OCI-LY7 (cell line): Measurements from ENCODE around the gene PLD4. TPM values are rescaled to one million over a fixed set of nuclear protein-coding genes. Genes with fewer than 3 reads are reported as not detected.

ENCODE experiments used
- BruUV-seq: library from RNA; stranded (reverse); fragments of 400-500 nt; replicated peaks from 2 replicates; lab custom pipeline; 2021; lab: Mats Ljungman, UMichigan
- CTCF ChIA-PET: fragments of 300-600 bp; sonication (Branson Sonifier 250); formaldehyde crosslinking; loops from one replicate; lab custom pipeline; 2022; ENCODE audit warnings: antibody characterized with exemption; ENCODE audit not compliant: unreplicated experiment; lab: Charles Lee
- POLR2A ChIA-PET: fragments of 300-600 bp; sonication (Branson Sonifier 250); formaldehyde crosslinking; loops from one replicate; lab custom pipeline; 2022; ENCODE audit warnings: antibody characterized with exemption; lab: Charles Lee
- DNase-seq: peaks from one replicate; pipeline ENCODE4 v3.0.0-alpha.2; 2015; ENCODE audit warnings: low spot score
- H2AFZ ChIP-seq: fragments of 200-600 bp; sonication (generic), shearing (Covaris generic); 2 replicates; pipeline ENCODE4 v1.6.1; 2014; ENCODE audit warnings: mild to moderate bottlenecking, antibody characterized with exemption, low read length, moderate library complexity
- H3K27ac ChIP-seq: fragments of 200-600 bp; sonication (generic); 2 replicates; pipeline ENCODE4 v1.5.1; 2014; ENCODE audit warnings: mixed run types, low read depth, mild to moderate bottlenecking, moderate library complexity, low read length, inconsistent platforms; ENCODE audit not compliant: poor library complexity, severe bottlenecking
- H3K36me3 ChIP-seq: fragments of 200-600 bp; sonication (generic); 2 replicates; pipeline ENCODE4 v1.6.1; 2014; ENCODE audit warnings: mild to moderate bottlenecking, antibody characterized with exemption, low read length, moderate library complexity, mixed read lengths; ENCODE audit not compliant: insufficient read depth
- H3K4me1 ChIP-seq: fragments of 200-600 bp; sonication (generic); 2 replicates; pipeline ENCODE4 v1.5.1; 2014; ENCODE audit warnings: mild to moderate bottlenecking, low read length; ENCODE audit not compliant: insufficient read depth, poor library complexity, severe bottlenecking
- H3K4me2 ChIP-seq: fragments of 200-600 bp; sonication (generic); 2 replicates; pipeline ENCODE4 v1.6.1; 2014; ENCODE audit warnings: mild to moderate bottlenecking, low read length
- H3K4me3 ChIP-seq: fragments of 200-600 bp; sonication (generic); 2 replicates; pipeline ENCODE4 v1.5.1; 2014; ENCODE audit warnings: mild to moderate bottlenecking, low read depth, low read length; ENCODE audit not compliant: poor library complexity, severe bottlenecking
- H3K79me2 ChIP-seq: fragments of 200-600 bp; sonication (generic); 2 replicates; pipeline ENCODE4 v1.6.1; 2016; ENCODE audit warnings: low read depth, mild to moderate bottlenecking, low read length, moderate library complexity, mixed read lengths; ENCODE audit not compliant: insufficient read depth
- H3K9me2 ChIP-seq: fragments of 200-600 bp; sonication (generic); 2 replicates; pipeline ENCODE4 v1.6.1; 2016; ENCODE audit warnings: mild to moderate bottlenecking, low read length, mixed read lengths; ENCODE audit not compliant: insufficient read depth
- H3K9me3 ChIP-seq: fragments of 200-600 bp; sonication (generic); 2 replicates; pipeline ENCODE4 v1.6.1; 2014; ENCODE audit warnings: mild to moderate bottlenecking, mixed run types, low read length, mixed read lengths
- H4K20me1 ChIP-seq: fragments of 200-600 bp; sonication (generic); 2 replicates; pipeline ENCODE4 v1.6.1; 2014; ENCODE audit warnings: mild to moderate bottlenecking, antibody characterized with exemption, low read length, moderate library complexity, mixed read lengths; ENCODE audit not compliant: insufficient read depth
- EZH2phosphoT487 ChIP-seq: fragments of 200-600 bp; sonication (generic); IDR thresholded peaks from 2 replicates; pipeline ENCODE4 v1.6.1; 2018; ENCODE audit warnings: low read depth, borderline replicate concordance, mild to moderate bottlenecking, mixed run types, antibody characterized with exemption, low read length, moderate library complexity, mixed read lengths
- intact Hi-C: fragments of 100-400 bp; cut with micrococcal nuclease; formaldehyde crosslinking; loops from one replicate; pipeline ENCODE4 v1.10.0; 2022; ENCODE audit not compliant: unreplicated experiment
- total RNA-seq, 2 experiments: library from RNA; depleted of rRNA in 1 of 2; stranded (reverse); fragments of >200 nt in 1 of 2; shearing (Covaris generic) in 1 of 2; gene quantifications; 2 replicates each; pipeline ENCODE4 v1.2.3, GENCODE V29; 2014 to 2022
- TF ChIP-seq, protein P1 (sequence below): fragments of 200-600 bp; sonication (generic); conservative IDR thresholded peaks from 2 replicates; pipeline ENCODE4 v1.5.1; 2014; ENCODE audit warnings: mild to moderate bottlenecking, antibody characterized with exemption, low read length, moderate library complexity, mixed read lengths

Gene PLD4
- total RNA-seq, 2 experiments from 2014 or later, result 0.66 to 5.1 TPM

GRCh38 chr14:104974146-104974541 lies 49.5 kb downstream of the PLD4 start:
- no peaks in the 10 kb centered on the region for H3K36me3 ChIP-seq
- TF ChIP-seq, protein P1, sequence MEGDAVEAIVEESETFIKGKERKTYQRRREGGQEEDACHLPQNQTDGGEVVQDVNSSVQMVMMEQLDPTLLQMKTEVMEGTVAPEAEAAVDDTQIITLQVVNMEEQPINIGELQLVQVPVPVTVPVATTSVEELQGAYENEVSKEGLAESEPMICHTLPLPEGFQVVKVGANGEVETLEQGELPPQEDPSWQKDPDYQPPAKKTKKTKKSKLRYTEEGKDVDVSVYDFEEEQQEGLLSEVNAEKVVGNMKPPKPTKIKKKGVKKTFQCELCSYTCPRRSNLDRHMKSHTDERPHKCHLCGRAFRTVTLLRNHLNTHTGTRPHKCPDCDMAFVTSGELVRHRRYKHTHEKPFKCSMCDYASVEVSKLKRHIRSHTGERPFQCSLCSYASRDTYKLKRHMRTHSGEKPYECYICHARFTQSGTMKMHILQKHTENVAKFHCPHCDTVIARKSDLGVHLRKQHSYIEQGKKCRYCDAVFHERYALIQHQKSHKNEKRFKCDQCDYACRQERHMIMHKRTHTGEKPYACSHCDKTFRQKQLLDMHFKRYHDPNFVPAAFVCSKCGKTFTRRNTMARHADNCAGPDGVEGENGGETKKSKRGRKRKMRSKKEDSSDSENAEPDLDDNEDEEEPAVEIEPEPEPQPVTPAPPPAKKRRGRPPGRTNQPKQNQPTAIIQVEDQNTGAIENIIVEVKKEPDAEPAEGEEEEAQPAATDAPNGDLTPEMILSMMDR, result no peak
- no peak for TF ChIP-seq EZH2phosphoT487
- ChIA-PET POLR2A (interaction anchor here (0.6 to 0.7 kb wide), 2 partner anchors 9 to 55 kb away, joined by 3 to 4 read pairs; no protein-coding TSS in a partner anchor), CTCF (no interaction called here)
- H4K20me1 ChIP-seq, result no peaks in the 10 kb centered on the region
- no peak overlapping the region for H3K4me3 ChIP-seq
- DNase-seq, result no peak
- no peaks in the 10 kb centered on the region for H3K9me3 ChIP-seq
- intact Hi-C loops, result no loop called here
- H3K79me2 ChIP-seq, result no peaks in the 10 kb centered on the region
- H3K4me2 ChIP-seq, result no peak overlapping the region
- H3K27ac ChIP-seq, result no peak overlapping the region
- BruUV-seq, result no TSS peak
- no peaks in the 10 kb centered on the region for H3K9me2 ChIP-seq
- no peak overlapping the region for H2AFZ ChIP-seq
- no peaks in the 10 kb centered on the region for H3K4me1 ChIP-seq

- no peaks in the 10 kb centered on the region for H3K36me3 ChIP-seq
- H3K4me1 ChIP-seq, result no peaks in the 10 kb centered on the region
- no TSS peak for BruUV-seq
- no peak overlapping the region for H3K27ac ChIP-seq
- no peaks in the 10 kb centered on the region for H3K9me3 ChIP-seq
- no peak overlapping the region for H3K4me3 ChIP-seq
- CTCF ChIA-PET, result interaction anchor here (0.9 to 1.4 kb wide), 2 partner anchors 72 to 377 kb away, joined by 3 to 4 read pairs; no protein-coding TSS in a partner anchor
- no peaks in the 10 kb centered on the region for H4K20me1 ChIP-seq
- no peaks in the 10 kb centered on the region for H3K9me2 ChIP-seq
- H3K4me2 ChIP-seq, result no peak overlapping the region
- TF ChIP-seq EZH2phosphoT487, result no peak
- TF ChIP-seq, protein P1, result no peak
- H3K79me2 ChIP-seq, result no peaks in the 10 kb centered on the region
- POLR2A ChIA-PET, result no interaction called here
- no peak overlapping the region for H2AFZ ChIP-seq
- no peak for DNase-seq
- intact Hi-C loops, result no loop called here
These were observed 50.1 kb downstream of the PLD4 start for GRCh38 chr14:104974665-104975390.
